Erythroblast (primary cell): ENCODE measurements around the gene SHKBP1.

Source experiments
- GATA1 ChIP-seq: IDR thresholded peaks from 2 replicates; pipeline ENCODE4 v1.6.1; 2011; ENCODE audit warnings: low read depth, mild to moderate bottlenecking, control low read depth, low read length, moderate library complexity
- POLR2A ChIP-seq: IDR thresholded peaks from 2 replicates; pipeline ENCODE4 v1.6.1; 2011; ENCODE audit warnings: mild to moderate bottlenecking, low read length

GRCh38 chr19:40592170-40592569 lies 15.5 kb downstream of the SHKBP1 start:
- no peak for TF ChIP-seq POLR2A
- TF ChIP-seq GATA1: no peak
